IgD-negative memory B cell (primary cell): ENCODE results near the gene SEC14L5. TPM values are rescaled to one million over a fixed set of nuclear protein-coding genes. Genes with fewer than 3 reads are reported as not detected.
"Not testable (repeated sequence)": the region's sequence is repeated elsewhere in the genome, so short reads cannot be mapped to it uniquely, and the experiment has no call there.

Experiments
- H3K27ac Mint-ChIP-seq, 3 donors: one replicate each; pipeline ENCODE4 v1.8.0; 2020 to 2022; ENCODE audit warnings: mild to moderate bottlenecking in 3 of 3, mixed read lengths in 3 of 3, moderate library complexity in 1 of 3
- H3K27me3 Mint-ChIP-seq: one replicate; pipeline ENCODE4 v1.8.0; 2021; ENCODE audit warnings: mixed read lengths
- H3K36me3 Mint-ChIP-seq: one replicate; pipeline ENCODE4 v1.8.0; 2020; ENCODE audit warnings: mild to moderate bottlenecking, mixed read lengths
- H3K4me1 Mint-ChIP-seq, 3 donors: one replicate each; pipeline ENCODE4 v1.8.0; 2020 to 2022; ENCODE audit warnings: mixed read lengths in 3 of 3, mild to moderate bottlenecking in 1 of 3
- H3K4me3 Mint-ChIP-seq, 4 donors: one replicate each; pipeline ENCODE4 v1.8.0; 2020 to 2022; ENCODE audit warnings: mild to moderate bottlenecking in 4 of 4, mixed read lengths in 4 of 4, moderate library complexity in 3 of 4
- H3K9me3 Mint-ChIP-seq, 3 donors: one replicate each; pipeline ENCODE4 v1.8.0; 2020 to 2021; ENCODE audit warnings: mixed read lengths in 3 of 3, mild to moderate bottlenecking in 1 of 3
- polyA plus RNA-seq: library from polyadenylated mRNA; unstranded; fragments of 300-500 nt; fragmentation: Illumina TruSeq; gene quantifications from one replicate; pipeline ENCODE4 v1.2.3, GENCODE V29; 2021

Gene SEC14L5
- polyA plus RNA-seq, 1 donor from 2014 or later: 0.03 TPM

DNA sequence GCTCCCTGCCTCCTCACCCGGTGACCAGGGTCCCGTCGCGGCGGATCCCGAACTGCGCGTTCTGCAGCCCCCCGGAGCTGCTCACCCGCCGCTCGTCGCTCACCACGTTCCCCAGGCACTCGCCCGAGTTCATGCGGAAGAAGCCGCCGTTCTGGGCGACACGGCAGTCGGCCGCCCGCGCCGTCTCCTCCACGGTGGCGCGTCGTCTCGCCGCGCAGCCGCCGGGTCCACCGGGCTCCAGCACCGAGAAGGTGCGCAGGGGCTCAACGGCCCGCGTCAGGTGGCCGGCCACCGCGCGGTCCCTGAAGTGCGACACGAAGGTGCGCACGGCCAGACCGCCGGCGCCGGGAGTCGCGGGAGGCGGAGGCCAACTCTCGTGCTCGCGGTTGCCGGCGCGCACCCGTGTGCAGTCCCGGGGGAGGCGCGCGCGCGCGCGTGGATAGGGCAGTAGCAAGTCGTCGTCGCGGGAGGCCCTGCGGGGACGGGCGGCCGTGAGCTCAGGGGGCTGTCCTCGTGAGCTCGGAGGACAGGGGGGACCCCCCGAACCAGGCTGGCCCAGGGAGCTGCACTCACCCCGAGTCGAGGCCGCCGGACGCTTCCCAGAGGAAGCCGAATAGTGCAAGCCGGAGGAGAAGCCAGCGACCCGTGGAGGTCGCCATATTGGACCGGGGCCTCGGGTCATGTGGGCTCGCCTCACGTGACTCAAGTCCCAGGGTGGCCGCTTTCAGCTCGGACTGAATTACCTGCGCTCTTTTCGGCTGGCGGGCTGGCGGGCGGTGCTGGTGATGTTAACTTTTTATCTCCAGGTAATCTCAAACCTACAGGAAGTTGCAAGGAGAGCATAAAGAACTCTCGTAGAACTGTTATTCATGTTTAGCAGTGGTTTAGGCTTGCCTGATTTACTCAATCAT, 75.4 kb downstream of the SEC14L5 start, which contains the start of gene NAGPA:
Gene NAGPA, minus strand, starts transcription at position 680 of the 911 bp plus-strand sequence. Its CDS starts 21 bp downstream, at position 659.
- peak within 1 kb of the TSS; percentile 83 to 96 (median 96) for H3K27ac Mint-ChIP-seq
- H3K9me3 Mint-ChIP-seq: no peaks in the 10 kb centered on the region
- peaks cover 3% of the 10 kb centered on the region for H3K36me3 Mint-ChIP-seq
- H3K4me1 Mint-ChIP-seq: peaks cover 11 to 15% (median 14%) of the 10 kb centered on the region in 3 donors
- peak within 1 kb of the TSS; percentile 87 to 96 (median 92) for H3K4me3 Mint-ChIP-seq
- H3K27me3 Mint-ChIP-seq: no peaks in the 10 kb centered on the region

DNA sequence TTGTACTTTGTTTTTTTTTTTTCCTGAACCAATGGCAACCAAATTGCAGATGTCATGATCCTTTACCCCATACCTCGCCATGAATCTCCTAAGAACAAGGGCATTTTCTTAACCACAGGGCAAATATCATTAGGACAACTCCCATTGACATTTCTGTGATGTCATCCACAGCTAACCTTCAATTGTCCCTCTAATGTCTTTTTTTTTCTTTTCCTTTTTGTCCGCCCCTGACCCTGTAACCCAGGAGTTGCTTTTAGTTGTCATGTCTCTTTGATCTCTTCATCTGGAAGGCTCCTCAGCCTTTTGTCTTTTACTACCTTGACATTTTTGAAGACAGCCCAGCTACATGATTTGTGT, 76.0 kb downstream of the SEC14L5 start:
- H3K4me1 Mint-ChIP-seq: peaks cover 11 to 15% (median 14%) of the 10 kb centered on the region in 3 donors
- H3K27me3 Mint-ChIP-seq: no peaks in the 10 kb centered on the region
- H3K27ac Mint-ChIP-seq: peak overlapping the region; percentile 83 to 96 (median 96)
- H3K4me3 Mint-ChIP-seq: peak overlapping the region; percentile 87 to 96 (median 92)
- H3K36me3 Mint-ChIP-seq: peaks cover 3% of the 10 kb centered on the region
- H3K9me3 Mint-ChIP-seq: no peaks in the 10 kb centered on the region

DNA sequence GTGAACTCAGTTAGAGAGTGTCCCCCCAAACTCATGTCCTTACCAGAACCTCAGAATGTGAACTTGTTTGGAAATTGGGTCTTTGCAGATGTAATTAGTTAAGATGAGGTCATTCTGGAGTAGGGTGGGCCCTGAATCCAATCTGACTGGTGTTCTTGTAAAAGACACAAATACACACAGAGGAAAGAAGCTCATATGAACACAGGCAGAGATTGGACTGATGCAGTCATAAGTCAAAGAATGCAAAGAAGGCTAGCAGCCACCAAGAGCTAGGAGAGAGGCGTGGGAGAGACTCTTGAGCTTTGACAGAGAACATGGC, 77.7 kb downstream of the SEC14L5 start:
- H3K36me3 Mint-ChIP-seq: peaks cover 3% of the 10 kb centered on the region

DNA sequence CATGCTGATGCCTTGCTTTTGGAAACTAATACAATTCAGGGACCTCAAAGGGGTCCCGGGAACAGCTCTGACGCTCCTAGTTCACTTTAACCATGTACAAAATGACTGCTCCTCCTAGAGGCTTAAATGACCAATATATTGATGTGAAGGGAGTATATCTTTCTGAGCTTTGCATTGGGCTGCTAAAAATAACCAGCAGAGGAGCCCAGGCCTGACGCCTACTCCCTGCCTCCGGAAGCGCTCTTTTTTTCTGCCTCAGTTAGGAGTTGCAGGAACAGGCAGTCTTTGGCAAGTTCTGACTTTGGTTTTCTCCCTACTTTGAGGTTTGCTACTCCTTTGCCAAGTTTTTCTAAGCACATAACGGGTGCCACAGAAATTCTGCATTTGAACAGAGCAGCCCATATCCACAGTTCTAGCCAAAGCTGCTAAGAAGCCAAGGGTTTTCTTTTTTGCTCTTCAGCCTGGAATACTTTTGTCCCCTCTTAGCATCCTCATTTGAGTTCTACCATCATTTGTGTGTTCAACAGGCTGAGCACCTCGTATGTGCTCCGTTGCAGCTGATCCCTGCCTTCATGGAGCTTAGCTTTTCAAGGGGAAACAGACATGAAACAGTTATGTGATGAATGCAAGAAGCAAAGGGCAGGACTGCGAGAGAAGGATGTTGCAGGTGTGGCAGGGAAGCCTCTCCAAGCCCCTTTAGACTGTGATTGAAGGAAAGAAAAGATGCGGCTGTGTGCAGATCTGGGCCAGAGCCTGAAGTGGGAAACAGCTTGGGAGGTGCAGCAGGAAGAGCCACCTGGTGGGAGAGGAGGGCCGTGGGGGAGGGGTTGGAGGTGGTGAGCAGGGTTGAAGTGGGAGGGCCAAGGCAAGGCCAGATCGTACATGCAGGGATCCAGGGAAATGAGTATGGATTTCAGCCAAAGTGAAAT, 78.4 kb downstream of the SEC14L5 start:
- Mint-ChIP-seq H3K27me3 (peaks cover 8% of the 10 kb centered on the region), H3K4me1 (peaks cover 11 to 18% (median 15%) of the 10 kb centered on the region in 3 donors), H3K4me3 (peak overlapping the region in 2 of 4 donors; percentile 14 to 88), H3K27ac (peak overlapping the region in 1 of 3 donors; percentile 61), H3K9me3 (no peaks in the 10 kb centered on the region), H3K36me3 (peaks cover 3% of the 10 kb centered on the region)

More for the DNA sequence above, 77.7 kb downstream of the SEC14L5 start:
- Mint-ChIP-seq H3K27ac (peak overlapping the region in 1 of 3 donors; percentile 61), H3K4me1 (peaks cover 11 to 15% (median 14%) of the 10 kb centered on the region in 3 donors), H3K9me3 (no peaks in the 10 kb centered on the region), H3K27me3 (peaks cover 2% of the 10 kb centered on the region), H3K4me3 (peak overlapping the region in 1 of 4 donors; percentile 88)

DNA sequence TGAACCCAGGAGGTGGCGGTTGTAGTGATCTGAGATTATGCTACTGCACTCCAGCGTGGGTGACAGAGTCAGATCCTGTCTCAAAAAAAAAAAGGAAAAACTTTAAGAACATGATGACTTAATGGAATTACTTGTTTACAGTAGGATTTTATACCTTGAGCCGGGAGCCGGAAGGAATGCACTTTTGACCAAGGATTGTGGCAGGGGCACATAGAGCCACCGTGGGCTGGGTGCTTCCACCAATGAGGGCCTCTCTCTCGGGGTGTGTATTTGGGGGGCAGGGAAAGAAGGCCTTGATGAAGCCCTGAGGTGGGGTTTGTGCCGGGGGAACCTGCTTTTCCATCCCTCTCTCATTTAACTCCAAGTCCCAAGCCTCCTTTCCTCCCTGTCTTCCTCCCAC, 82.3 kb downstream of the SEC14L5 start:
- H3K27ac Mint-ChIP-seq: no peak overlapping the region
- H3K36me3 Mint-ChIP-seq: peaks cover 3% of the 10 kb centered on the region
- no peaks in the 10 kb centered on the region for H3K9me3 Mint-ChIP-seq
- peaks cover 9% of the 10 kb centered on the region for H3K27me3 Mint-ChIP-seq
- peaks cover 0 to 8% (median 6%) of the 10 kb centered on the region in 3 donors for H3K4me1 Mint-ChIP-seq
- H3K4me3 Mint-ChIP-seq: no peak overlapping the region

DNA sequence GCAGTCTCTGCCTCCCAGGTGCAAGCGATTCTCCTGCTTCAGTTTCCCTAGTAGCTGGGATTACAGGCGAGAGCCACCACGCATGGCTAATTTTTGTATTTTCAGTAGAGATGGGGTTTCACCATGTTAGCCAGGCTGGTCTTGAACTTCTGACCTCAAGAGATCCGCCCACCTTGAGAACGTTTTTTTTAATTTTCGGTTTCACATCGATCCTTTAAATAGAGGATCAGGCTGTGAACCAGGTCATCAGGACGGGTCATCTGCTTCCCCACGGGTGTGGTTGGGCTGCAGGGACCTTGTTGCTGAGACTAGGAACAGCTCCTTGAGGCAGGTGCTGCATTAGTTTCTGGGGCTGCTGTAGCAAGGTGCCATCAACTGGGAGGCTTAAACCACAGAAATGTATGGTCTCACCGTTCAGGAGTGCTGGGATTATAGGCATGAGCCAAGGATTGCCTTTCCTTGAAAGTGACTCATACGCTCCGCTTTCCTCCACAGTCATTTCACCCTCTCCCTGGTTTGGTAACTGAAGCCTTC, 83.5 kb downstream of the SEC14L5 start:
- H3K27ac Mint-ChIP-seq: no peak overlapping the region
- peak overlapping the region in 1 of 4 donors; percentile 62 for H3K4me3 Mint-ChIP-seq
- peaks cover 0 to 8% (median 2%) of the 10 kb centered on the region in 3 donors for H3K4me1 Mint-ChIP-seq
- peaks cover 11% of the 10 kb centered on the region for H3K27me3 Mint-ChIP-seq
- no peaks in the 10 kb centered on the region for H3K9me3 Mint-ChIP-seq
- H3K36me3 Mint-ChIP-seq: peaks cover 1% of the 10 kb centered on the region

DNA sequence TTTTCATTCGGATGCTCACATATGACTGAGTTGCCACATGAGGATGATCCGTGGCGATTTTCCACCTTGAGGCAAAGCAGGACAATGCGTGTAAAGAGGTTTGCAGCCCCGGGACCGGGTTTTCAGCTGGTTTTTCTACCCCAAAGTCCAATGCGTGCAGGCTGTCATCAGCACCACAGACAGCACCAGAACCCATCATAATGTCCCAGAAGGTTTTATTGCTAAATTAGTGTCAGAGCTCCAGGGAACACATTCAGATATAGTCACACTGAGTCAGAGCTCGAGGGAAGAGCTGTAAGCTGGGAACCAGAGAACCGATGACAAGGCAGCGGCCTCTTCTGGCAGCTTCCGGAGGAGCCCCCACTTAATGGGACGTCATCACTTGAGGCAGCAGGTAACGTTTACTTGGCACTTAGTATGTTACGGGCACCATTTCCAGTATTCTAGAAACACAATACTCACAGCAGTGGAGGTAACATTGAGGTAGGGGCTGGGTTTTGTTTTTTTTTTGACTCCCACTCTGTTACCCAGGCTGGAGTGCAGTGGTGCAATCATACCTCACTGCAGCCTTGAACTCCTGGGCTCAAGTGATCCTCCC, 84.5 kb downstream of the SEC14L5 start:
- H3K9me3 Mint-ChIP-seq: no peaks in the 10 kb centered on the region
- no peak overlapping the region for H3K4me3 Mint-ChIP-seq
- no peak overlapping the region for H3K27ac Mint-ChIP-seq
- peaks cover 0 to 8% (median 2%) of the 10 kb centered on the region in 3 donors for H3K4me1 Mint-ChIP-seq
- peaks cover 1% of the 10 kb centered on the region for H3K36me3 Mint-ChIP-seq
- peaks cover 12% of the 10 kb centered on the region for H3K27me3 Mint-ChIP-seq

DNA sequence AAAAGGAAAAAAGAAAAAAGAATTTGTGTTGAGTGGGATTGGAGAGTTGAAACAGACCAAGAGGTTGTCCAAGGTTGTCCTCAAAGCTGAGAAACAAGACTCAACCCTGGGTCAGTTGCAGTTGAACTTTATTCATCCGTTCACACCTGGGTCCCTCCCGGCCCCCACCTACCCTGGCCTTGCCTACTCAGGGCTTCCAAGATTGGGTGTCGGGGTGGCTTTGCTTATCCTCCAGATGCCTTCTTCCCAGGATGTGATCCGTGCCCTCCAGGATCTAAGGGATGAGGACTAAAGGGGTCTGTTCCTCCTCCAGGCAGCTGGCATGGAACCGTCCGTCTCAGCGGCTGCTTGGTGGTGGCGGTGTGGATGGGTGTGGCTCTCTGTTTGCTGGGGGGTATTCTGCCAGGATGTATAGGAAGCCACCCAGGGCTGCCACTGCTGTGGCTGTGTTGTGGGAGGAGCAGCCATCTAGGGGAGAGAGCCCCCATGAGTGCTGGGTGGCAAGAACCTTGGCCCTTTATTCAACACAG, 85.9 kb downstream of the SEC14L5 start:
- Mint-ChIP-seq H3K9me3 (peaks cover 0 to 6% (median under 1%) of the 10 kb centered on the region in 3 donors), H3K27ac (no peak overlapping the region), H3K27me3 (peaks cover 16% of the 10 kb centered on the region), H3K36me3 (no peaks in the 10 kb centered on the region), H3K4me3 (no peak overlapping the region), H3K4me1 (peaks cover 0 to 8% (median 2%) of the 10 kb centered on the region in 3 donors)

DNA sequence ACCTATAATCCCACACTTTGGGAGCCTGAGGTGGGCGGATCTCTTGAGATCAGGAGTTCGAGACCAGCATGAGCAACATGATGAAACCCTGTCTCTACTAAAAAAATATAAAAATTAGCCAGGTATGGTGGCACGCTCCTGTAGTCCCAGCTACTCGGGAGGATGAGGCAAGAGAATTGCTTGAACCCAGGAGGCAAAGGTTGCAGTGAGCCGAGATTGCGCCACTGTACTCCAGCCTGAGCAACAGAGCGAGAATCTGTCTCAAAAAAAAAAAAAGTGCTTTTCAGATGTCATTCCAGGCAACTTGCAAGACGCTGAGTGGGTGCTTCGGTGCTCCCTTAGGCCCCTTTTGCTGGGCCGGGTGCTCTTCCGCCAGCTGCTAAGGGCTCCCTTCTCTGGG, 86.5 kb downstream of the SEC14L5 start:
- H3K9me3 Mint-ChIP-seq, H3K4me1 Mint-ChIP-seq, H3K4me3 Mint-ChIP-seq, H3K36me3 Mint-ChIP-seq, H3K27ac Mint-ChIP-seq: not testable (repeated sequence)
- peaks cover 16% of the 10 kb centered on the region for H3K27me3 Mint-ChIP-seq

DNA sequence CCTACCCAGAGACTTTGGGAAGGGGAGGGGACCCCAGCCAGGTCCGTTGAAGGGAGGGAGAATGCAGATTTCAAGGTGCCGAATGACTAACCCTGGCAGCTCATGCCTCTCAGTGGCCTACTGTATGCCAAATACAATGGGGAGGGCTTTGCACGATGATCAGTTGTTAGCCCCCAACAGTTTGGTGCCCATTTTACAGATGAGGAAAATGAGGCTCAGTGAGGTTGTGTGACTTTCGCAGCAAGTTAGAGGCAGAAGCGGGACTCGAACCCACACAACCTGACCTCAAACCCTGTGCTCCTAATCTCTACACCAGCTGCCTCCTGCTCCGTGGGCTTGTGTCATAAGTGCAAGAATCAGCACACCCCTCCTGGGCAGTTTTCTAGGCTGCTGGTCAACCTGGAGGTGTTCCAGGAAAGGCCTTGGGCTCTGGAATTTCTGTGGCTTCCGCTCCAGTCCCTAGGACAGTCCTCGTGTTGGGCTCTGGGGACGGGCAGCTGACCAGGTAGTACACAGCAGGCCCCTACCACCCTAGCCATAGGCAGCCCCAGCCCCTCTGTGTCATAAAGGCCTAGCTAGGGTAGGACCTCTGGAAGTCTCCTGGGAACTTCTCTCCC, 87.5 kb downstream of the SEC14L5 start:
- H3K4me3 Mint-ChIP-seq: no peak overlapping the region
- H3K27me3 Mint-ChIP-seq: peaks cover 16% of the 10 kb centered on the region
- no peaks in the 10 kb centered on the region for H3K36me3 Mint-ChIP-seq
- H3K27ac Mint-ChIP-seq: no peak overlapping the region
- peaks cover 0 to 8% (median 2%) of the 10 kb centered on the region in 3 donors for H3K4me1 Mint-ChIP-seq
- H3K9me3 Mint-ChIP-seq: peaks cover 2 to 10% (median 3%) of the 10 kb centered on the region in 3 donors

DNA sequence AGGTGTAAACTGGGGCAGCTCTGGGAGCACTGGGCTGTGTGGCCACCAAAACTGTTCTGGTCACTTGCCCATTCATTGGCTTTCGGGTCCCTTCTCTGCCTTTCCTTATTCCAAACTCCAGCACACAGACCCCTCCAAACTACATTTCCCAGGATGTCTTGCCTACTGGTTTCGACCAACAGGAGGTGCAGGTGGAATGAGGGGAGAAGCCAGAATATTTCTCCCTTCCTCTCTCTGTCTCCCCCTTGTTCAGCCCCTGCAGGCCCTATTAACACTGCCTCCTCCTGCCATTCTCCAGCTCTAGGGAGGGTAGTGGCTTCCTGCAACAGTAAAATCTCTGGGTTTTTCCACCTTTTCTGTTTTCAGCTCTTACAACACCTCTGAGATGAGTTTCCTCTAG, 88.8 kb downstream of the SEC14L5 start:
- H3K9me3 Mint-ChIP-seq: peaks cover 2 to 15% (median 6%) of the 10 kb centered on the region in 3 donors
- peaks cover 0 to 2% (median 0%) of the 10 kb centered on the region in 3 donors for H3K4me1 Mint-ChIP-seq
- H3K27me3 Mint-ChIP-seq: peaks cover 7% of the 10 kb centered on the region
- no peak overlapping the region for H3K4me3 Mint-ChIP-seq
- no peak overlapping the region for H3K27ac Mint-ChIP-seq
- no peaks in the 10 kb centered on the region for H3K36me3 Mint-ChIP-seq

DNA sequence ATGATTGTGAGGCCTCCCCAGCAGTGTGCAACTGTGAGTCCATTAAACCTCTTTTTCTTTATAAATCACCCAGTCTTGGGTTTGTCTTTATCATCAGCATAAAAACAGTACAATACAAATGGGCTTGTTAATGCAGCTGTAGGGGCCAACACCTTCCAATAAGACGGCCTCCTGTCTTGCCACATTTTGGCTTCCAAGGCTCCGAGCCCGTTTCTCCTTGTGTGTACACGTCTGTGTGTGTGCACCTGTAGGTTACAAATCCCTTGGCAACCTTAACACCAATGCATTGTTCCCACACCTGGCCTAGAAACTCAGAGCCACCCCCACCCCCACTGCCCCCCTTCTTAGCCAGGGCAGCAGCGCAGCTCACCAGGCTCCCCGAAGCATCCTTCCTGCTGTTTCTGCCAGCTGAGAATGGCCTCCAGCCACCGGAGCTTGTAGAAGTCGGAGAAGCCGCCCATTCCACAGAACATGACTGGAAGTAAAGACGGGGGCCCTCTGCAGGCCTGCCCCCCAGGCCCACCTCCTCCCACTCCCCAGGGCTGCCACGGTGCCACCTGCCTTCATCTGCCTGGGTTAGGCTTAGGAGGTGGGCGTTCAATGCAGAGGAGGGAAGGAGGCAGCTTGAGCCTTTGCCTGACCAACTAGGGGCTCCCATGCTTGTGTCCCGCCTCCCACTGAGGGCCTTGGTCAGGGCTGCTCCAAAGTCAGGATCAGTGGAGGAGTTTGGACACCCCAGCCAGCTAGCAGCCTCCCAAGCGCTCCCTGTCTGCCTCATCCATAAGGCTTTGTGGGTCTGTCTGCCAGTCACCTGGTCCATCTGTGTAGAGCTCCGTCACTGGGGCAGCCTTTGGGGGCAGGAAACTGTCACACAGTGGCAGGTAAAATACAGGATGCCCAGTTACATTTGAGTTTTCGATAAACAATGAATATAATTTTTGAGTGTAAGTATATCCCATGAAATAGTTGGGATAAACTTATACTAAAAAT, 97.0 kb downstream of the SEC14L5 start:
- no peaks in the 10 kb centered on the region for H3K36me3 Mint-ChIP-seq

DNA sequence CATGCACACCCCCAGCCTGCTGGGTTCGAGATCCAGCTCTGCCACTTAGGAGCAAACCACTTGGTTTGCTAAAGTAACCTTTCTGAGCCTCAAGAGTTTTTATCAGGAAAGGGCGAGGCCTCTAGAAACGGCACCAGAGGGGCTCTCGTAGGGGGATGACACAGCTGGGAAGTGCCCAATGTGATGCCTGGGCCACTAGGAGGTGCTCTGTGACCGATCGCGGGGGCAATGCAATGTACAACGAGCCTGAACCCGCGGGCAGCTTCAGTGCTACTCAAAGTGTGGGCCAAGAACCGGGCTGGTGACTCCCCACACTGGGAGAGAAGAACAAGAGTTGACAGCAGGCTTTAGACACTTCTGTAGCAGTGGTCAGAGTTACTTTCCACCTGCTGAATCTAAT, 98.2 kb downstream of the SEC14L5 start:
- Mint-ChIP-seq H3K27me3 (peaks cover 2% of the 10 kb centered on the region), H3K4me3 (no peak overlapping the region)

More for the DNA sequence above, 97.0 kb downstream of the SEC14L5 start:
- no peak overlapping the region for H3K27ac Mint-ChIP-seq
- H3K4me3 Mint-ChIP-seq: peak overlapping the region in 1 of 4 donors; percentile 66
- peaks cover 0 to 9% (median 6%) of the 10 kb centered on the region in 3 donors for H3K9me3 Mint-ChIP-seq
- peaks cover 1% of the 10 kb centered on the region for H3K27me3 Mint-ChIP-seq
- no peaks in the 10 kb centered on the region for H3K4me1 Mint-ChIP-seq

More for the DNA sequence above, 98.2 kb downstream of the SEC14L5 start:
- Mint-ChIP-seq H3K4me1 (no peaks in the 10 kb centered on the region), H3K9me3 (no peaks in the 10 kb centered on the region), H3K27ac (no peak overlapping the region), H3K36me3 (no peaks in the 10 kb centered on the region)
